H1 (cell line): Measurements from ENCODE around the gene JAG1. TPM values are rescaled to one million over a fixed set of nuclear protein-coding genes. Genes with fewer than 3 reads are reported as not detected.

Source experiments
- CTCF ChIA-PET: fragments of 300-600 bp; sonication (Branson Sonifier 250); formaldehyde crosslinking; loops from one replicate; lab custom pipeline; 2021; ENCODE audit not compliant: partially characterized antibody; lab: Charles Lee
- POLR2A ChIA-PET: fragments of 300-600 bp; sonication (Branson Sonifier 250); formaldehyde crosslinking; loops from one replicate; lab custom pipeline; 2021; ENCODE audit warnings: inconsistent platforms; ENCODE audit not compliant: partially characterized antibody; lab: Charles Lee
- DNase-seq, 2 experiments: peaks; one replicate each; pipeline versions ENCODE4 v3.0.0 to v3.0.0-alpha.2; 2010 to 2022; ENCODE audit warnings: low spot score in 2 of 2, low read depth in 1 of 2, mixed read lengths in 1 of 2
- FAIRE-seq: peaks from 2 replicates; lab custom pipeline; 2011; peaks lifted over from hg19 to GRCh38; lab: Jason Lieb, UNC
- H2AFZ ChIP-seq: 2 replicates; pipeline ENCODE4 v1.8.1; 2012; ENCODE audit warnings: low read length, inconsistent platforms
- H2AK5ac ChIP-seq: 2 replicates; pipeline ENCODE4 v1.6.1; 2013; ENCODE audit warnings: low read depth, low read length
- H2BK120ac ChIP-seq: replicated peaks from 2 replicates; pipeline ENCODE3; 2013; ENCODE audit warnings: low read depth, low read length, inconsistent platforms
- H2BK12ac ChIP-seq: 2 replicates; pipeline ENCODE4 v1.6.1; 2013; ENCODE audit warnings: low read depth, low read length
- H2BK15ac ChIP-seq: 2 replicates; pipeline ENCODE4 v1.6.1; 2013; ENCODE audit warnings: low read length
- H2BK20ac ChIP-seq: 2 replicates; pipeline ENCODE4 v1.6.1; 2013; ENCODE audit warnings: low read length
- H2BK5ac ChIP-seq: 2 replicates; pipeline ENCODE4 v1.6.1; 2013; ENCODE audit warnings: low read depth, low read length
- H3K14ac ChIP-seq: 2 replicates; pipeline ENCODE4 v1.6.1; 2013; ENCODE audit warnings: inconsistent platforms; ENCODE audit not compliant: insufficient read length
- H3K18ac ChIP-seq: 2 replicates; pipeline ENCODE4 v1.6.1; 2013; ENCODE audit warnings: low read length; ENCODE audit errors: extremely low read depth
- H3K23ac ChIP-seq: 2 replicates; pipeline ENCODE4 v1.6.1; 2013; ENCODE audit warnings: inconsistent platforms; ENCODE audit not compliant: insufficient read length
- H3K23me2 ChIP-seq: 2 replicates; pipeline ENCODE4 v1.6.1; 2013; ENCODE audit warnings: low read depth, low read length
- H3K27ac ChIP-seq: 2 replicates; pipeline ENCODE4 v1.6.1; 2011; ENCODE audit warnings: low read depth, low read length, inconsistent platforms
- H3K27me3 ChIP-seq, 4 experiments: replicated peaks in 1 of 4; 1 replicate in 1 of 4; 2 replicates in 3 of 4; pipeline versions ENCODE4 v1.6.1 to v1.8.1; 2011 to 2013; ENCODE audit warnings: low read length in 3 of 4, mild to moderate bottlenecking in 3 of 4, inconsistent platforms in 2 of 4, mixed read lengths in 2 of 4, moderate library complexity in 1 of 4; ENCODE audit not compliant: control insufficient read depth in 3 of 4, insufficient read depth in 3 of 4; ENCODE audit errors: extremely low read depth in 1 of 4
- H3K36me3 ChIP-seq, 4 experiments: 2 replicates each; pipeline versions ENCODE4 v1.6.1 to v1.8.1; 2011 to 2013; ENCODE audit warnings: mild to moderate bottlenecking in 4 of 4, low read length in 3 of 4, moderate library complexity in 2 of 4, control low read depth in 1 of 4, inconsistent platforms in 1 of 4; ENCODE audit not compliant: insufficient read depth in 4 of 4, control insufficient read depth in 2 of 4
- H3K4ac ChIP-seq: replicated peaks from 2 replicates; pipeline ENCODE3; 2013; ENCODE audit warnings: low read length, low read depth, mixed read lengths, inconsistent platforms; ENCODE audit not compliant: insufficient read length
- H3K4me1 ChIP-seq, 4 experiments: replicated peaks in 1 of 4; 1 replicate in 1 of 4; 2 replicates in 3 of 4; pipeline versions ENCODE4 v1.6.1 to v1.8.1; 2011 to 2013; ENCODE audit warnings: low read length in 3 of 4, inconsistent platforms in 2 of 4, mixed read lengths in 1 of 4; ENCODE audit not compliant: insufficient read depth in 4 of 4, control insufficient read depth in 3 of 4
- H3K4me2 ChIP-seq, 2 experiments: 2 replicates each; pipeline versions ENCODE4 v1.6.1 to v1.8.1; 2011 to 2013; ENCODE audit warnings: low read depth in 2 of 2, low read length in 2 of 2, control low read depth in 1 of 2, inconsistent platforms in 1 of 2, mild to moderate bottlenecking in 1 of 2; ENCODE audit not compliant: insufficient read depth in 1 of 2
- H3K4me3 ChIP-seq, 4 experiments: fragments of 200-600, 300-600 bp in 1 of 4; sonication (generic), shearing (Covaris generic), sonication (Bioruptor Twin) in 1 of 4; 2 replicates each; pipeline versions ENCODE4 v1.5.1 to v1.8.1; 2011 to 2016; ENCODE audit warnings: low read length in 4 of 4, low read depth in 3 of 4, control low read depth in 2 of 4, inconsistent platforms in 2 of 4, mild to moderate bottlenecking in 2 of 4, mixed read lengths in 1 of 4, moderate library complexity in 1 of 4; ENCODE audit not compliant: insufficient read depth in 2 of 4; ENCODE audit errors: extremely low read depth in 1 of 4
- H3K56ac ChIP-seq: replicated peaks from 2 replicates; pipeline ENCODE3; 2013; ENCODE audit warnings: low read depth, mild to moderate bottlenecking, mixed read lengths, low read length, inconsistent platforms; ENCODE audit not compliant: insufficient read length
- H3K79me1 ChIP-seq: 2 replicates; pipeline ENCODE4 v1.6.1; 2013; ENCODE audit warnings: low read depth, low read length, control low read depth
- H3K79me2 ChIP-seq, 2 experiments: 2 replicates each; pipeline versions ENCODE4 v1.6.1 to v1.8.1; 2012 to 2013; ENCODE audit warnings: low read length in 2 of 2, mild to moderate bottlenecking in 2 of 2, inconsistent platforms in 1 of 2; ENCODE audit not compliant: insufficient read depth in 2 of 2, control insufficient read depth in 1 of 2
- H3K9ac ChIP-seq, 4 experiments: replicated peaks in 1 of 4; 1 replicate in 1 of 4; 2 replicates in 3 of 4; pipeline versions ENCODE4 v1.6.1 to v1.8.1; 2011 to 2013; ENCODE audit warnings: low read depth in 3 of 4, low read length in 3 of 4, control low read depth in 2 of 4, mild to moderate bottlenecking in 2 of 4, moderate library complexity in 2 of 4, inconsistent platforms in 1 of 4; ENCODE audit errors: extremely low read depth in 1 of 4
- H3K9me3 ChIP-seq, 2 experiments: 2 replicates each; pipeline versions ENCODE4 v1.6.1 to v1.8.1; 2012 to 2013; ENCODE audit warnings: mild to moderate bottlenecking in 2 of 2, moderate library complexity in 2 of 2, control low read depth in 1 of 2, inconsistent platforms in 1 of 2, low read depth in 1 of 2, low read length in 1 of 2, mixed read lengths in 1 of 2; ENCODE audit not compliant: insufficient read depth in 2 of 2
- H4K20me1 ChIP-seq, 2 experiments: replicated peaks in 1 of 2; 2 replicates each; pipeline versions ENCODE3 to v1.8.1; 2011 to 2013; ENCODE audit warnings: inconsistent platforms in 2 of 2, low read length in 2 of 2, mild to moderate bottlenecking in 1 of 2; ENCODE audit not compliant: insufficient read depth in 2 of 2, control insufficient read depth in 1 of 2
- H4K5ac ChIP-seq: 2 replicates; pipeline ENCODE4 v1.6.1; 2013; ENCODE audit warnings: low read length, low read depth, mixed read lengths, inconsistent platforms; ENCODE audit not compliant: insufficient read length
- H4K8ac ChIP-seq: 2 replicates; pipeline ENCODE4 v1.8.0; 2013; ENCODE audit warnings: mild to moderate bottlenecking, moderate library complexity, low read length, inconsistent platforms; ENCODE audit not compliant: insufficient read depth; ENCODE audit errors: extremely low read depth
- H4K91ac ChIP-seq: replicated peaks from 2 replicates; pipeline ENCODE3; 2013; ENCODE audit warnings: low read length, mixed read lengths, inconsistent platforms; ENCODE audit not compliant: insufficient read length
- CBX8 ChIP-seq: fragments of 300-800, 300-1000 bp; sonication (generic); IDR thresholded peaks from 2 replicates; pipeline ENCODE4 v1.7.1; 2016; ENCODE audit warnings: low read depth, low read length, borderline replicate concordance
- HDAC6 ChIP-seq: IDR thresholded peaks from one replicate; pipeline ENCODE4 v1.7.1; 2012; ENCODE audit warnings: low read depth, mild to moderate bottlenecking, inconsistent platforms, low read length, moderate library complexity
- NRF1 ChIP-seq: IDR thresholded peaks from 2 replicates; pipeline ENCODE4 v1.6.1; 2011; ENCODE audit warnings: mild to moderate bottlenecking, low read depth, low read length, improper control_type of control experiment
- RBBP5 ChIP-seq: IDR thresholded peaks from 2 replicates; pipeline ENCODE4 v1.7.1; 2012; ENCODE audit warnings: low read depth, mild to moderate bottlenecking, inconsistent platforms, low read length, moderate library complexity, borderline replicate concordance
- TAF7 ChIP-seq: optimal IDR thresholded peaks from 2 replicates; pipeline ENCODE3; 2011; ENCODE audit warnings: low read depth, mild to moderate bottlenecking, inconsistent platforms, low read length, moderate library complexity, borderline replicate concordance
- WGBS, 2 experiments: shearing (Covaris generic) in 1 of 2; methylation state at CpG; one replicate each; pipeline versions ENCODE4 v1.1.6 to v1.1.7; 2013 to 2015; ENCODE audit warnings: low lambda C conversion rate in 2 of 2, mixed read lengths in 2 of 2, inconsistent platforms in 1 of 2, low coverage in 1 of 2, missing lambda C conversion rate in 1 of 2; ENCODE audit not compliant: insufficient replicate concordance in 2 of 2, insufficient coverage in 1 of 2, insufficient read length in 1 of 2; ENCODE audit errors: extremely low coverage in 1 of 2, missing lambda C conversion rate in 1 of 2; 5-methylcytosine and 5-hydroxymethylcytosine counted together
- polyA plus RNA-seq, 7 experiments: library from polyadenylated mRNA; depleted of rRNA in 3 of 7; stranded (reverse) in 5 of 7; unstranded in 2 of 7; fragments of >200 nt in 5 of 7; fragments of 200-250 nt in 2 of 7; gene quantifications; 1 replicate in 5 of 7; 2 replicates in 1 of 7; 4 replicates in 1 of 7; pipeline versions ENCODE4 v1.2.1 to v1.2.3, GENCODE V29; 2011 to 2013; ENCODE audit warnings: missing spikeins in 2 of 7, mixed read lengths in 2 of 7
- total RNA-seq: library from RNA; stranded (reverse); fragmentation: NEBNext Ultra II Directional; extraction: Animal tissue kit (Norgen Biotek cat#: 25700); gene quantifications from 2 replicates; pipeline ENCODE4 v1.2.1, GENCODE V29; 2021

JAG1 gene
- total and polyA plus RNA-seq, 2 of the 8 experiments (the other 6 are each of a cell fraction or from before 2014, with no cell fraction given) = 13.5 to 27.3 TPM

DNA sequence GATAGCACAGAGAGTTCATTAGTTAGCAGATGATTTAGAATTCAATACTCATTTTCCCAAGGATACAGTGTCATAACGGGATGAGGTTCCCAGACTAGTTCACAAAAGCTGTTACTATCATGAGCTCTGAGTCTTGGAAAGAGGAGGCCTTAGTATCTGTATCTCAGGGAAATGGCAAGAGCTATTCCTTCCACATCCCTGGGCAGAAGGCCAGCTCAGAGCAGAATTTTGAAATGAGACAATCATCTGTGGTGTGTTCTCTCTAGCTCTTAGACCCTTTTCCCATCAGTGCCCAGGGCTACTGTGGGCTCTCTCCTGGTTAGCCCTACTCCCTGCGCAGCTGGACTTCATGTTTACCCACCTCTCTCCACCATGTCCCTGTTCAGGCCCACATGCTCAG, 64.5 kb downstream of the JAG1 start:
- H3K56ac ChIP-seq = no peak overlapping the region
- no peak for FAIRE-seq
- H3K9me3 ChIP-seq = no peaks in the 10 kb centered on the region
- TF ChIP-seq HDAC6 (no peak), TAF7 (no peak), NRF1 (no peak), CBX8 (no peak), RBBP5 (no peak)
- peaks cover 0 to 1% (median 0%) of the 10 kb centered on the region in 4 experiments; a peak in 1 of 7 replicates for H3K4me1 ChIP-seq
- ChIA-PET CTCF (interaction anchor here (0.8 to 1.1 kb wide), 5 partner anchors 9 to 156 kb away, joined by 3 to 5 read pairs (median 3); no protein-coding TSS in a partner anchor), POLR2A (interaction anchor here (1.2 kb wide), 2 partner anchors 28 to 30 kb away, joined by 3 read pairs; no protein-coding TSS in a partner anchor)
- H4K8ac ChIP-seq = no peak overlapping the region
- no peak overlapping the region for H3K23ac ChIP-seq
- H3K4me3 ChIP-seq = no peak overlapping the region
- no peak overlapping the region for H2AFZ ChIP-seq
- no peak overlapping the region for H3K27ac ChIP-seq
- 86% methylated on average over 2 of the region's 2 CpGs; no CpG with 5 or more reads in 1 of the 2 experiments for WGBS, 2 experiments
- H3K4me2 ChIP-seq = no peak overlapping the region
- H3K4ac ChIP-seq = no peak overlapping the region
- H4K91ac ChIP-seq = no peak overlapping the region
- no peaks in the 10 kb centered on the region for H4K20me1 ChIP-seq
- no peak overlapping the region for H2BK120ac ChIP-seq
- H2BK5ac ChIP-seq = no peak overlapping the region
- no peak overlapping the region for H3K18ac ChIP-seq
- no peaks in the 10 kb centered on the region for H3K23me2 ChIP-seq
- H2BK12ac ChIP-seq = no peak overlapping the region
- H4K5ac ChIP-seq = no peak overlapping the region
- no peak overlapping the region for H3K14ac ChIP-seq
- H2AK5ac ChIP-seq = no peak overlapping the region
- H3K79me1 ChIP-seq = no peaks in the 10 kb centered on the region; the same call in 1 of the 2 replicates
- DNase-seq = no peak
- H3K36me3 ChIP-seq = no peaks in the 10 kb centered on the region
- no peak overlapping the region for H2BK20ac ChIP-seq
- H3K9ac ChIP-seq = no peak overlapping the region
- no peaks in the 10 kb centered on the region for H3K27me3 ChIP-seq
- no peak overlapping the region for H2BK15ac ChIP-seq
- H3K79me2 ChIP-seq = no peaks in the 10 kb centered on the region
